ENCODE results near the gene PSMB8.

DNA sequence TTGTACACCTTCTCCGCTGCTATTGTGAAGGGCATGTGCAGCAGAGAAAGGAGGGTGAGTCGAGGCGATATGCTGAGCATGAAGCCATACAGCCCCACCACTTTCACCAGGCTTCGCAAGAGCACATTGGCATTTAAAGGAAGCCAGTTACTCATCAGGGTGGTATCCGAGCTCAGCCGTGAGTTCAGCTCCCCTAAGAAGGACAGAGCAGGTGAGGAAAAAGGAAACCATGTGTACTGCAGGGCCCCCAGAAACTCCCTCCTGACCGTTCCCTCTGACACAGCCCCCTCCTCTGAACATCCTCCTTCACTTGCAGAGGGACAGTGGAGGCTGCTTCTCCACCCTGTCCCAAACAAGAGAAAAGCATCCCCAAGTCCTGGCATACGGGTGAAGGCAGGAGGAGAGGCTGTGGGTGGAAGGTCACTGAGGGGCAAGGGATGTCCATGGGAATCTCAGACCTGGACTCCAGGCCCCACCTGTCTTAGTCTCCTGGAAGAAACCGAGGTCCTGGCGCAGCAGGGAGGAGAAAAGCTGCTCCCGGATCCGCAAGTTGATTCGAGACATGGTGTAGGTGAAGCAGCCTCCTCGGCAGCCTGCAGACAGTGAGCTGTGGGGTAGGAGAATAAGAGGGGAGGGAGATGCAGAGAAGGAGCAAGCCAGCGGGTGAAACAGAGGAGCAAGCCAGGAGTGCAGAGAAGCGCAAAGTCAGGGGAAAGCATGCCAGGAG lies 8.5 kb downstream of the PSMB8 start:
- no peak for TF ChIP-seq TEAD1 (CRISPR knock-in tag; IDR thresholded peaks at IDR 0.05)
- no peak for TF ChIP-seq TEAD4 (CRISPR knock-in tag; IDR thresholded peaks at IDR 0.05)
- TF ChIP-seq, protein P1, sequence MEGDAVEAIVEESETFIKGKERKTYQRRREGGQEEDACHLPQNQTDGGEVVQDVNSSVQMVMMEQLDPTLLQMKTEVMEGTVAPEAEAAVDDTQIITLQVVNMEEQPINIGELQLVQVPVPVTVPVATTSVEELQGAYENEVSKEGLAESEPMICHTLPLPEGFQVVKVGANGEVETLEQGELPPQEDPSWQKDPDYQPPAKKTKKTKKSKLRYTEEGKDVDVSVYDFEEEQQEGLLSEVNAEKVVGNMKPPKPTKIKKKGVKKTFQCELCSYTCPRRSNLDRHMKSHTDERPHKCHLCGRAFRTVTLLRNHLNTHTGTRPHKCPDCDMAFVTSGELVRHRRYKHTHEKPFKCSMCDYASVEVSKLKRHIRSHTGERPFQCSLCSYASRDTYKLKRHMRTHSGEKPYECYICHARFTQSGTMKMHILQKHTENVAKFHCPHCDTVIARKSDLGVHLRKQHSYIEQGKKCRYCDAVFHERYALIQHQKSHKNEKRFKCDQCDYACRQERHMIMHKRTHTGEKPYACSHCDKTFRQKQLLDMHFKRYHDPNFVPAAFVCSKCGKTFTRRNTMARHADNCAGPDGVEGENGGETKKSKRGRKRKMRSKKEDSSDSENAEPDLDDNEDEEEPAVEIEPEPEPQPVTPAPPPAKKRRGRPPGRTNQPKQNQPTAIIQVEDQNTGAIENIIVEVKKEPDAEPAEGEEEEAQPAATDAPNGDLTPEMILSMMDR (IDR thresholded peaks at IDR 0.05), result no peak
- TF ChIP-seq, protein P2, sequence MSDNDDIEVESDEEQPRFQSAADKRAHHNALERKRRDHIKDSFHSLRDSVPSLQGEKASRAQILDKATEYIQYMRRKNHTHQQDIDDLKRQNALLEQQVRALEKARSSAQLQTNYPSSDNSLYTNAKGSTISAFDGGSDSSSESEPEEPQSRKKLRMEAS (CRISPR knock-in tag; IDR thresholded peaks at IDR 0.05), result no peak
- TF ChIP-seq, protein P3, sequence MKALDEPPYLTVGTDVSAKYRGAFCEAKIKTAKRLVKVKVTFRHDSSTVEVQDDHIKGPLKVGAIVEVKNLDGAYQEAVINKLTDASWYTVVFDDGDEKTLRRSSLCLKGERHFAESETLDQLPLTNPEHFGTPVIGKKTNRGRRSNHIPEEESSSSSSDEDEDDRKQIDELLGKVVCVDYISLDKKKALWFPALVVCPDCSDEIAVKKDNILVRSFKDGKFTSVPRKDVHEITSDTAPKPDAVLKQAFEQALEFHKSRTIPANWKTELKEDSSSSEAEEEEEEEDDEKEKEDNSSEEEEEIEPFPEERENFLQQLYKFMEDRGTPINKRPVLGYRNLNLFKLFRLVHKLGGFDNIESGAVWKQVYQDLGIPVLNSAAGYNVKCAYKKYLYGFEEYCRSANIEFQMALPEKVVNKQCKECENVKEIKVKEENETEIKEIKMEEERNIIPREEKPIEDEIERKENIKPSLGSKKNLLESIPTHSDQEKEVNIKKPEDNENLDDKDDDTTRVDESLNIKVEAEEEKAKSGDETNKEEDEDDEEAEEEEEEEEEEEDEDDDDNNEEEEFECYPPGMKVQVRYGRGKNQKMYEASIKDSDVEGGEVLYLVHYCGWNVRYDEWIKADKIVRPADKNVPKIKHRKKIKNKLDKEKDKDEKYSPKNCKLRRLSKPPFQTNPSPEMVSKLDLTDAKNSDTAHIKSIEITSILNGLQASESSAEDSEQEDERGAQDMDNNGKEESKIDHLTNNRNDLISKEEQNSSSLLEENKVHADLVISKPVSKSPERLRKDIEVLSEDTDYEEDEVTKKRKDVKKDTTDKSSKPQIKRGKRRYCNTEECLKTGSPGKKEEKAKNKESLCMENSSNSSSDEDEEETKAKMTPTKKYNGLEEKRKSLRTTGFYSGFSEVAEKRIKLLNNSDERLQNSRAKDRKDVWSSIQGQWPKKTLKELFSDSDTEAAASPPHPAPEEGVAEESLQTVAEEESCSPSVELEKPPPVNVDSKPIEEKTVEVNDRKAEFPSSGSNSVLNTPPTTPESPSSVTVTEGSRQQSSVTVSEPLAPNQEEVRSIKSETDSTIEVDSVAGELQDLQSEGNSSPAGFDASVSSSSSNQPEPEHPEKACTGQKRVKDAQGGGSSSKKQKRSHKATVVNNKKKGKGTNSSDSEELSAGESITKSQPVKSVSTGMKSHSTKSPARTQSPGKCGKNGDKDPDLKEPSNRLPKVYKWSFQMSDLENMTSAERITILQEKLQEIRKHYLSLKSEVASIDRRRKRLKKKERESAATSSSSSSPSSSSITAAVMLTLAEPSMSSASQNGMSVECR (CRISPR knock-in tag; IDR thresholded peaks at IDR 0.05; ENCODE audit: borderline replicate concordance), result no peak
- no peak for TF ChIP-seq CREB1 (CRISPR knock-in tag; IDR thresholded peaks at IDR 0.05)
- TF ChIP-seq ZBTB43 (CRISPR knock-in tag; IDR thresholded peaks at IDR 0.05), result no peak
- TF ChIP-seq, protein P4, sequence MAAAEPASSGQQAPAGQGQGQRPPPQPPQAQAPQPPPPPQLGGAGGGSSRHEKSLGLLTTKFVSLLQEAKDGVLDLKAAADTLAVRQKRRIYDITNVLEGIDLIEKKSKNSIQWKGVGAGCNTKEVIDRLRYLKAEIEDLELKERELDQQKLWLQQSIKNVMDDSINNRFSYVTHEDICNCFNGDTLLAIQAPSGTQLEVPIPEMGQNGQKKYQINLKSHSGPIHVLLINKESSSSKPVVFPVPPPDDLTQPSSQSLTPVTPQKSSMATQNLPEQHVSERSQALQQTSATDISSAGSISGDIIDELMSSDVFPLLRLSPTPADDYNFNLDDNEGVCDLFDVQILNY (CRISPR knock-in tag; IDR thresholded peaks at IDR 0.05), result no peak
- TF ChIP-seq TP53 (CRISPR knock-in tag; IDR thresholded peaks at IDR 0.05), result no peak
- no peak for TF ChIP-seq IRF2 (CRISPR knock-in tag; IDR thresholded peaks at IDR 0.05; ENCODE audit: borderline replicate concordance, low read depth)
- TF ChIP-seq ETV6 (CRISPR knock-in tag; IDR thresholded peaks at IDR 0.05), result no peak
- TF ChIP-seq, protein P5, sequence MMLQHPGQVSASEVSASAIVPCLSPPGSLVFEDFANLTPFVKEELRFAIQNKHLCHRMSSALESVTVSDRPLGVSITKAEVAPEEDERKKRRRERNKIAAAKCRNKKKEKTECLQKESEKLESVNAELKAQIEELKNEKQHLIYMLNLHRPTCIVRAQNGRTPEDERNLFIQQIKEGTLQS (CRISPR knock-in tag; conservative IDR thresholded peaks at IDR 0.05), result no peak
- no peak for TF ChIP-seq SP1 (CRISPR knock-in tag; conservative IDR thresholded peaks at IDR 0.05)
